Stimulated activated naive CD8-positive, alpha-beta T cell treated with anti-CD3 and anti-CD28 coated beads, Interleukin-15, Interleukin-2, amounts not matched to agents 100 U/mL and 50 U/mL, for 24 hours (primary cell): ENCODE data around the gene WSB2.

Experiments
- ATAC-seq: fragments of 150-1000 bp; cut with Tn5 transposase; one replicate; pipeline ENCODE4 v1.10.0; 2021
- DNase-seq: peaks from one replicate; pipeline ENCODE4 v3.0.0; 2021

The WSB2 gene

GRCh38 chr12:117986705-117987469, 74.1 kb downstream of the WSB2 start:
- no peak for DNase-seq
- peak; percentile 73 for ATAC-seq

DNA sequence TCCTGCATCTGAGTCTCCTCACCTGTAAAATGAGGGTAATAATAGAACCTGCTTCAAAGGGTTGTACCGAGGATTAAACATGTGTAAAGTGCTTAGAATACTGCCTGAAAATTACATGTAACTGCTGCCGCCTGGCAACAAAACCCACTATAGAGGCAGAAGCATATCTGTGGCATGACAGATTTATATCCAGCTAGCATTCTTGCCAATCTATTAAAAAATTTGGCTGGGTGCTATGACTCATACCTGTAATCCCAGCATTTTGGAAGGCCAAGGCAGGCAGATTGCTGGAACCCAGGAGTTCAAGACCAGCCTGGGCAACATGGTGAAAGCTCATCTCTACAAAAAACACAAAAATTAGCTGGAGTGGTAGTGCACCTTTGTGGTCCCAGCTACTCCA, 75.8 kb downstream of the WSB2 start:
- no peak for DNase-seq
- no peak for ATAC-seq
